ENCODE measurements around the gene EIF2AK2. TPM values are rescaled to one million over a fixed set of nuclear protein-coding genes. Genes with fewer than 3 reads are reported as not detected.
A peak's percentile ranks its signal among the peaks of the same experiment; 100 is the strongest.

Gene EIF2AK2
- total and polyA plus RNA-seq, 2 experiments from 2014 or later: 33.8 to 35.5 TPM

DNA sequence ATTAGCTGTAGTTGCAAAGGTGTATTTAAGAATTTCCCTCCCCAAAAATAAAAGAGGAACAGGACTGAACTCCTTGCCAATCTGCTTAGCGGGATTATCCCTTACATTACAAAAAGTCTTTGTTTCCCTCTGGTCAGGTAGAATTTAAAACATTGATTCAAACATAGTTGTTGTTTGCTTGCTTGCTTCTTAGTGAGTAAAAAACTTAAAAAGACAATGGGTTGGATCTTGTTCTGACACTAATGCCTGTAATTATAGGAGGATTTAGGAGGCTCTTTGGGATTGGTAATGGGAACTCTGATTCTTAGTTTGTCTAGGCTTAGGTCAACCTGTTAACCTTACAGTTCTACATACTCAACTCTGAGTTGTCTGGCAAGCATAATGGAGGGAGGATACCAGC, 35.8 kb upstream of the EIF2AK2 start:
- Histone ChIP-seq H3K27me3 (ENCODE audit: insufficient read depth) (no peaks in the 10 kb centered on the region), H2AFZ (0 out of 2 replicates have a peak overlapping the region, but pooled peaks have one; percentile 8), H3K4me3 (no peak overlapping the region), H3K4me1 (ENCODE audit: insufficient read depth) (peaks cover 47% of the 10 kb centered on the region), H3K27ac (ENCODE audit: low read depth) (peak overlapping the region; percentile 16; the same call in 1 of the 2 replicates), H3K9me2 (ENCODE audit: insufficient read depth) (no peaks in the 10 kb centered on the region), H3K36me3 (ENCODE audit: insufficient read depth) (no peaks in the 10 kb centered on the region), H3K4me2 (0 out of 2 replicates have a peak overlapping the region, but pooled peaks have one; percentile 13), H3F3A (replicated peaks; ENCODE audit: low read depth) (0 out of 2 replicates have a peak, but pooled peaks cover 9% of the 10 kb centered on the region), H4K20me1 (replicated peaks; ENCODE audit: insufficient read depth) (no peaks in the 10 kb centered on the region), H3K79me2 (replicated peaks; ENCODE audit: insufficient read depth) (peaks cover 12% of the 10 kb centered on the region)
- no peak for TF ChIP-seq NANOG (IDR thresholded peaks at IDR 0.05; ENCODE audit: borderline replicate concordance)
- TF ChIP-seq STAT1 (IDR thresholded peaks at IDR 0.05; ENCODE audit: unreplicated experiment): no peak
- TF ChIP-seq POLR2AphosphoS5 (IDR thresholded peaks at IDR 0.05; ENCODE audit: low read depth): no peak
- TF ChIP-seq JUNB (IDR thresholded peaks at IDR 0.05; ENCODE audit: unreplicated experiment): no peak
- TF ChIP-seq CREB1 (CRISPR knock-in tag; IDR thresholded peaks at IDR 0.05; ENCODE audit: low read depth): no peak
- no peak for TF ChIP-seq ZNF331 (CRISPR knock-in tag; IDR thresholded peaks at IDR 0.05; ENCODE audit: low read depth)
- no peak for TF ChIP-seq ZNF114 (CRISPR knock-in tag; IDR thresholded peaks at IDR 0.05)
- TF ChIP-seq, protein P1, sequence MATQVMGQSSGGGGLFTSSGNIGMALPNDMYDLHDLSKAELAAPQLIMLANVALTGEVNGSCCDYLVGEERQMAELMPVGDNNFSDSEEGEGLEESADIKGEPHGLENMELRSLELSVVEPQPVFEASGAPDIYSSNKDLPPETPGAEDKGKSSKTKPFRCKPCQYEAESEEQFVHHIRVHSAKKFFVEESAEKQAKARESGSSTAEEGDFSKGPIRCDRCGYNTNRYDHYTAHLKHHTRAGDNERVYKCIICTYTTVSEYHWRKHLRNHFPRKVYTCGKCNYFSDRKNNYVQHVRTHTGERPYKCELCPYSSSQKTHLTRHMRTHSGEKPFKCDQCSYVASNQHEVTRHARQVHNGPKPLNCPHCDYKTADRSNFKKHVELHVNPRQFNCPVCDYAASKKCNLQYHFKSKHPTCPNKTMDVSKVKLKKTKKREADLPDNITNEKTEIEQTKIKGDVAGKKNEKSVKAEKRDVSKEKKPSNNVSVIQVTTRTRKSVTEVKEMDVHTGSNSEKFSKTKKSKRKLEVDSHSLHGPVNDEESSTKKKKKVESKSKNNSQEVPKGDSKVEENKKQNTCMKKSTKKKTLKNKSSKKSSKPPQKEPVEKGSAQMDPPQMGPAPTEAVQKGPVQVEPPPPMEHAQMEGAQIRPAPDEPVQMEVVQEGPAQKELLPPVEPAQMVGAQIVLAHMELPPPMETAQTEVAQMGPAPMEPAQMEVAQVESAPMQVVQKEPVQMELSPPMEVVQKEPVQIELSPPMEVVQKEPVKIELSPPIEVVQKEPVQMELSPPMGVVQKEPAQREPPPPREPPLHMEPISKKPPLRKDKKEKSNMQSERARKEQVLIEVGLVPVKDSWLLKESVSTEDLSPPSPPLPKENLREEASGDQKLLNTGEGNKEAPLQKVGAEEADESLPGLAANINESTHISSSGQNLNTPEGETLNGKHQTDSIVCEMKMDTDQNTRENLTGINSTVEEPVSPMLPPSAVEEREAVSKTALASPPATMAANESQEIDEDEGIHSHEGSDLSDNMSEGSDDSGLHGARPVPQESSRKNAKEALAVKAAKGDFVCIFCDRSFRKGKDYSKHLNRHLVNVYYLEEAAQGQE (IDR thresholded peaks at IDR 0.05; ENCODE audit: unreplicated experiment): no peak
- TF ChIP-seq EZH2 (IDR thresholded peaks at IDR 0.05; ENCODE audit: low read depth, unreplicated experiment): no peak
- TF ChIP-seq, protein P2, sequence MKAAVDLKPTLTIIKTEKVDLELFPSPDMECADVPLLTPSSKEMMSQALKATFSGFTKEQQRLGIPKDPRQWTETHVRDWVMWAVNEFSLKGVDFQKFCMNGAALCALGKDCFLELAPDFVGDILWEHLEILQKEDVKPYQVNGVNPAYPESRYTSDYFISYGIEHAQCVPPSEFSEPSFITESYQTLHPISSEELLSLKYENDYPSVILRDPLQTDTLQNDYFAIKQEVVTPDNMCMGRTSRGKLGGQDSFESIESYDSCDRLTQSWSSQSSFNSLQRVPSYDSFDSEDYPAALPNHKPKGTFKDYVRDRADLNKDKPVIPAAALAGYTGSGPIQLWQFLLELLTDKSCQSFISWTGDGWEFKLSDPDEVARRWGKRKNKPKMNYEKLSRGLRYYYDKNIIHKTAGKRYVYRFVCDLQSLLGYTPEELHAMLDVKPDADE (IDR thresholded peaks at IDR 0.05): no peak
- TF ChIP-seq, protein P3, sequence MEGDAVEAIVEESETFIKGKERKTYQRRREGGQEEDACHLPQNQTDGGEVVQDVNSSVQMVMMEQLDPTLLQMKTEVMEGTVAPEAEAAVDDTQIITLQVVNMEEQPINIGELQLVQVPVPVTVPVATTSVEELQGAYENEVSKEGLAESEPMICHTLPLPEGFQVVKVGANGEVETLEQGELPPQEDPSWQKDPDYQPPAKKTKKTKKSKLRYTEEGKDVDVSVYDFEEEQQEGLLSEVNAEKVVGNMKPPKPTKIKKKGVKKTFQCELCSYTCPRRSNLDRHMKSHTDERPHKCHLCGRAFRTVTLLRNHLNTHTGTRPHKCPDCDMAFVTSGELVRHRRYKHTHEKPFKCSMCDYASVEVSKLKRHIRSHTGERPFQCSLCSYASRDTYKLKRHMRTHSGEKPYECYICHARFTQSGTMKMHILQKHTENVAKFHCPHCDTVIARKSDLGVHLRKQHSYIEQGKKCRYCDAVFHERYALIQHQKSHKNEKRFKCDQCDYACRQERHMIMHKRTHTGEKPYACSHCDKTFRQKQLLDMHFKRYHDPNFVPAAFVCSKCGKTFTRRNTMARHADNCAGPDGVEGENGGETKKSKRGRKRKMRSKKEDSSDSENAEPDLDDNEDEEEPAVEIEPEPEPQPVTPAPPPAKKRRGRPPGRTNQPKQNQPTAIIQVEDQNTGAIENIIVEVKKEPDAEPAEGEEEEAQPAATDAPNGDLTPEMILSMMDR (conservative IDR thresholded peaks at IDR 0.05; ENCODE audit: low read depth in 2 of 2): no peak
- no peak for TF ChIP-seq EZH2phosphoT487 (IDR thresholded peaks at IDR 0.05; ENCODE audit: unreplicated experiment)
- TF ChIP-seq, protein P4, sequence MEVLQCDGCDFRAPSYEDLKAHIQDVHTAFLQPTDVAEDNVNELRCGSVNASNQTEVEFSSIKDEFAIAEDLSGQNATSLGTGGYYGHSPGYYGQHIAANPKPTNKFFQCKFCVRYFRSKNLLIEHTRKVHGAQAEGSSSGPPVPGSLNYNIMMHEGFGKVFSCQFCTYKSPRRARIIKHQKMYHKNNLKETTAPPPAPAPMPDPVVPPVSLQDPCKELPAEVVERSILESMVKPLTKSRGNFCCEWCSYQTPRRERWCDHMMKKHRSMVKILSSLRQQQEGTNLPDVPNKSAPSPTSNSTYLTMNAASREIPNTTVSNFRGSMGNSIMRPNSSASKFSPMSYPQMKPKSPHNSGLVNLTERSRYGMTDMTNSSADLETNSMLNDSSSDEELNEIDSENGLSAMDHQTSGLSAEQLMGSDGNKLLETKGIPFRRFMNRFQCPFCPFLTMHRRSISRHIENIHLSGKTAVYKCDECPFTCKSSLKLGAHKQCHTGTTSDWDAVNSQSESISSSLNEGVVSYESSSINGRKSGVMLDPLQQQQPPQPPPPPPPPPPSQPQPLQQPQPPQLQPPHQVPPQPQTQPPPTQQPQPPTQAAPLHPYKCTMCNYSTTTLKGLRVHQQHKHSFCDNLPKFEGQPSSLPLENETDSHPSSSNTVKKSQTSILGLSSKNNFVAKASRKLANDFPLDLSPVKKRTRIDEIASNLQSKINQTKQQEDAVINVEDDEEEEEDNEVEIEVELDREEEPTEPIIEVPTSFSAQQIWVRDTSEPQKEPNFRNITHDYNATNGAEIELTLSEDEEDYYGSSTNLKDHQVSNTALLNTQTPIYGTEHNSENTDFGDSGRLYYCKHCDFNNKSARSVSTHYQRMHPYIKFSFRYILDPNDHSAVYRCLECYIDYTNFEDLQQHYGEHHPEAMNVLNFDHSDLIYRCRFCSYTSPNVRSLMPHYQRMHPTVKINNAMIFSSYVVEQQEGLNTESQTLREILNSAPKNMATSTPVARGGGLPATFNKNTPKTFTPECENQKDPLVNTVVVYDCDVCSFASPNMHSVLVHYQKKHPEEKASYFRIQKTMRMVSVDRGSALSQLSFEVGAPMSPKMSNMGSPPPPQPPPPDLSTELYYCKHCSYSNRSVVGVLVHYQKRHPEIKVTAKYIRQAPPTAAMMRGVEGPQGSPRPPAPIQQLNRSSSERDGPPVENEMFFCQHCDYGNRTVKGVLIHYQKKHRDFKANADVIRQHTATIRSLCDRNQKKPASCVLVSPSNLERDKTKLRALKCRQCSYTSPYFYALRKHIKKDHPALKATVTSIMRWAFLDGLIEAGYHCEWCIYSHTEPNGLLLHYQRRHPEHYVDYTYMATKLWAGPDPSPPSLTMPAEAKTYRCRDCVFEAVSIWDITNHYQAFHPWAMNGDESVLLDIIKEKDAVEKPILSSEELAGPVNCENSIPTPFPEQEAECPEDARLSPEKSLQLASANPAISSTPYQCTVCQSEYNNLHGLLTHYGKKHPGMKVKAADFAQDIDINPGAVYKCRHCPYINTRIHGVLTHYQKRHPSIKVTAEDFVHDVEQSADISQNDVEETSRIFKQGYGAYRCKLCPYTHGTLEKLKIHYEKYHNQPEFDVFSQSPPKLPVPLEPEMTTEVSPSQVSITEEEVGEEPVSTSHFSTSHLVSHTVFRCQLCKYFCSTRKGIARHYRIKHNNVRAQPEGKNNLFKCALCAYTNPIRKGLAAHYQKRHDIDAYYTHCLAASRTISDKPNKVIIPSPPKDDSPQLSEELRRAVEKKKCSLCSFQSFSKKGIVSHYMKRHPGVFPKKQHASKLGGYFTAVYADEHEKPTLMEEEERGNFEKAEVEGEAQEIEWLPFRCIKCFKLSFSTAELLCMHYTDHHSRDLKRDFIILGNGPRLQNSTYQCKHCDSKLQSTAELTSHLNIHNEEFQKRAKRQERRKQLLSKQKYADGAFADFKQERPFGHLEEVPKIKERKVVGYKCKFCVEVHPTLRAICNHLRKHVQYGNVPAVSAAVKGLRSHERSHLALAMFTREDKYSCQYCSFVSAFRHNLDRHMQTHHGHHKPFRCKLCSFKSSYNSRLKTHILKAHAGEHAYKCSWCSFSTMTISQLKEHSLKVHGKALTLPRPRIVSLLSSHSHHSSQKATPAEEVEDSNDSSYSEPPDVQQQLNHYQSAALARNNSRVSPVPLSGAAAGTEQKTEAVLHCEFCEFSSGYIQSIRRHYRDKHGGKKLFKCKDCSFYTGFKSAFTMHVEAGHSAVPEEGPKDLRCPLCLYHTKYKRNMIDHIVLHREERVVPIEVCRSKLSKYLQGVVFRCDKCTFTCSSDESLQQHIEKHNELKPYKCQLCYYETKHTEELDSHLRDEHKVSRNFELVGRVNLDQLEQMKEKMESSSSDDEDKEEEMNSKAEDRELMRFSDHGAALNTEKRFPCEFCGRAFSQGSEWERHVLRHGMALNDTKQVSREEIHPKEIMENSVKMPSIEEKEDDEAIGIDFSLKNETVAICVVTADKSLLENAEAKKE (CRISPR knock-in tag; IDR thresholded peaks at IDR 0.05): no peak
- no peak for ATAC-seq
- H3K27ac Mint-ChIP-seq: peak overlapping the region; percentile 29; the same call in 1 of the 2 replicates
- no peak overlapping the region for H3K4me3 Mint-ChIP-seq
- no peak for DNase-seq (ENCODE audit: low spot score)
- peaks cover 3% of the 10 kb centered on the region; the same call in 1 of the 3 replicates for H3K9me3 Mint-ChIP-seq
- H3K27me3 Mint-ChIP-seq (ENCODE audit: insufficient read depth, low read depth, poor library complexity): peaks cover 14% of the 10 kb centered on the region
- peaks cover 7% of the 10 kb centered on the region; the same call in 1 of the 3 replicates for H3K36me3 Mint-ChIP-seq (ENCODE audit: low read depth)
- peaks cover 49% of the 10 kb centered on the region for H3K4me1 Mint-ChIP-seq
